Astrocyte of the spinal cord (primary cell): Measurements from ENCODE around the gene SIAH1.
A peak's percentile ranks its signal among the peaks of the same experiment; 100 is the strongest.

ENCODE experiments used
- DNase-seq: peaks from one replicate; pipeline ENCODE4 v3.0.0; 2011; ENCODE audit warnings: low read depth, low spot score
- H3K4me3 ChIP-seq: 2 replicates; pipeline ENCODE4 v1.5.1; 2011; ENCODE audit warnings: low read depth, mild to moderate bottlenecking, low read length, moderate library complexity
- in situ Hi-C: cut with HindIII; loops from 2 replicates; pipeline ENCODE4 v1.10.0; 2017; ENCODE audit warnings: low sequenced_read_pairs
- TF ChIP-seq, protein P1 (sequence below): IDR thresholded peaks from 2 replicates; pipeline ENCODE4 v1.5.1; 2012; ENCODE audit warnings: low read depth, mild to moderate bottlenecking, low read length, inconsistent platforms

Gene SIAH1

DNA sequence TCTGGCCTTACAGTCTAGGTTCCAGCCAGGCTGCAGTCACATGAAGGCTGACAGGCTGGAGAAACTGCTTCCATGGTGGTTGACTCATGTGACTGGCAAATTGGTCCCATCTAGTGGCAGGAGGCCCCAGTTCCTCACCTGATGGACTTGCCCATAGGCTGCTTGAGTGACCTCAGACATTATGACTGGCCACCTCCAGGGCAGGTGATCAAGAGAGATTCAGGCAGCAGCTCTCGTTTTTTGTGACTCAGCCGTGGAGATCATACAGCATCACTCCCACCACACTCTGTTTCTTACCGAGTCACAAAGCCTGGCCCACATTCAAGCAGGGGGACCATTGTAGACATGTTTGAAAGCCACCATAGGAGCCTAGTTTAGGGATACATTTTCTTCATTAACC lies 34.5 kb downstream of the SIAH1 start:
- in situ Hi-C loops: no loop called here
- DNase-seq: no peak
- no peak overlapping the region for H3K4me3 ChIP-seq
- TF ChIP-seq, protein P1, sequence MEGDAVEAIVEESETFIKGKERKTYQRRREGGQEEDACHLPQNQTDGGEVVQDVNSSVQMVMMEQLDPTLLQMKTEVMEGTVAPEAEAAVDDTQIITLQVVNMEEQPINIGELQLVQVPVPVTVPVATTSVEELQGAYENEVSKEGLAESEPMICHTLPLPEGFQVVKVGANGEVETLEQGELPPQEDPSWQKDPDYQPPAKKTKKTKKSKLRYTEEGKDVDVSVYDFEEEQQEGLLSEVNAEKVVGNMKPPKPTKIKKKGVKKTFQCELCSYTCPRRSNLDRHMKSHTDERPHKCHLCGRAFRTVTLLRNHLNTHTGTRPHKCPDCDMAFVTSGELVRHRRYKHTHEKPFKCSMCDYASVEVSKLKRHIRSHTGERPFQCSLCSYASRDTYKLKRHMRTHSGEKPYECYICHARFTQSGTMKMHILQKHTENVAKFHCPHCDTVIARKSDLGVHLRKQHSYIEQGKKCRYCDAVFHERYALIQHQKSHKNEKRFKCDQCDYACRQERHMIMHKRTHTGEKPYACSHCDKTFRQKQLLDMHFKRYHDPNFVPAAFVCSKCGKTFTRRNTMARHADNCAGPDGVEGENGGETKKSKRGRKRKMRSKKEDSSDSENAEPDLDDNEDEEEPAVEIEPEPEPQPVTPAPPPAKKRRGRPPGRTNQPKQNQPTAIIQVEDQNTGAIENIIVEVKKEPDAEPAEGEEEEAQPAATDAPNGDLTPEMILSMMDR: no peak

DNA sequence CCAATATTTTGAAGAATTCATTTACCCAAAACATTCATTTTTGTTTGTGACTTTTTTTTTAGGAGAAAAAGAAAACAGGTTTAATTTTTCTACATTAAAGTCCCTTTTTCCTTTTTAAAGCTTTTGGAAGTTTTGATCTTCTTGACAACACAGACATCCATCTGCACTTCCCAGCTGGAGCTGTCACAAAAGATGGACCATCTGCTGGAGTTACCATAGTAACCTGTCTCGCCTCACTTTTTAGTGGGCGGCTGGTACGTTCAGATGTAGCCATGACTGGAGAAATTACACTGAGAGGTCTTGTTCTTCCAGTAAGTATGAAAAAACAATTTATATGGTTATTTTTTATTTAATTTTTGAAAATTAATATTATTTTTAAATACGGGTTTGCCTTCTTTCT lies 37.2 kb downstream of the SIAH1 start:
- no peak for DNase-seq
- TF ChIP-seq, protein P1: no peak
- in situ Hi-C loops: no loop called here
- H3K4me3 ChIP-seq: no peak overlapping the region

DNA sequence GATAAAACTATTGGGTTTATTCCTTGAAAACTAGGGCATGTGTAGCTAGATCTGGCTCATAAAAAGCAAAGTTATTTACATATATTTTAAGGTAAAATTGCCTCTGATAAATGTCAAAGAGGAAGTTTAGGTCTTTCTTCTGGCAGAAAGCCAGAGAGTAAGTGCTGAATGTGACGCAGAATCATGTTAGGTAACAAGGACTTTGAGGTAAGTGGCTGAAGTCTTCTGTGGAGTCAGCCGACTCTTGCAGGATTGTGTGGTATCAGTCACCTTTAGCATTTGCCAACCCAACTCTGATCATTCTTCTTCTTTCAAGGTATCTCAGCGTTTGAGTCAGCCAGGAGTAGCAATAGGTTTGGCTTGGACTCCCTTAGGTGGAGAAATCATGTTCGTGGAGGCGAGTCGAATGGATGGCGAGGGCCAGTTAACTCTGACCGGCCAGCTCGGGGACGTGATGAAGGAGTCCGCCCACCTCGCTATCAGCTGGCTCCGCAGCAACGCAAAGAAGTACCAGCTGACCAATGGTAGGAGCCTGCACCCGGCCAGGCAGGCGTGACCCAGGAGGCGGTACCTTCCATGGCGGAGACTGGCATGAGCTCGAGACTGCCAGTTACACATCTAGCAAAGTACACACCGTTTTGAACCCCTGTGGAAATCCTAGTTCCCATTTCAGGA lies 37.9 kb downstream of the SIAH1 start:
- no peak overlapping the region for H3K4me3 ChIP-seq
- no peak for DNase-seq
- TF ChIP-seq, protein P1: no peak
- in situ Hi-C loops: no loop called here

DNA sequence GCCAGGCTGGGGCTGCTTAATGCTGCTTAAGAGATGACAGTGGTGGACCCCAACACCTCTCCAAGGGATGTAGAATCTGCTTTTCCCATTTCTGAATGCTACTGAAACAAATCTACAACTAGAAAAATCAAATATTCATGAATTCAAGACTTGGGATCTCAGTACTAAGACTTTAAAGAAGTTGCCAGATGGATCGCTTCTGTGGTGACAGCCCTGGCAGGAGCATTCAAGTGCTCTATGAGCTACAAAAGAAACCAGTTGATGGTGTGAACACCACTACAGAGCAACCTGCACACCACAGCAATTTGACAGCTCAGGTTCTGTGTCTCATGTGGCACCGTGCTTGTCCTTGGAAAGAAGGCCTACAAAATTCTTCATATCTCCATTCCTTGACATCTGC lies 42.6 kb downstream of the SIAH1 start:
- TF ChIP-seq, protein P1: no peak
- no peak overlapping the region for H3K4me3 ChIP-seq
- in situ Hi-C loops: no loop called here
- no peak for DNase-seq

DNA sequence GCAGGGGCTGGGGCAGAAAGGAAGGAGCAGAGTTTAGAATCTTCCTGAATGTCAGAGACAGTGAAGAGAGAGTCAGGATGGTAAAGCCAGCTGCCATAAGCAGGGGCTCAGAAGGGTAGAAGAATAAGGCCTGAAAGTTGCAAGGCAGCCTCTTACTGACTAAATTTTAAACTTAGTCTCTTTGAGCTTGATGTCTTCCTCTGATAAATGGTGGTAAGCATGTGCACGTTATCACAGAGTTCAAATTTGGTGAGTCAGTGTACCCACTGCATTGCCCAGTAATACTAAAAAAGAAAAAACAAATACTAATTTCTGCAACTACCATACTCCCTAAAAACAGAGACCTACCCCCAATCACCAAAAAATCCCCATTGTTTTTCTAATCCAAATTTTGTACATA lies 45.2 kb downstream of the SIAH1 start:
- in situ Hi-C loops: no loop called here
- H3K4me3 ChIP-seq: no peak overlapping the region
- DNase-seq: no peak
- TF ChIP-seq, protein P1: no peak

DNA sequence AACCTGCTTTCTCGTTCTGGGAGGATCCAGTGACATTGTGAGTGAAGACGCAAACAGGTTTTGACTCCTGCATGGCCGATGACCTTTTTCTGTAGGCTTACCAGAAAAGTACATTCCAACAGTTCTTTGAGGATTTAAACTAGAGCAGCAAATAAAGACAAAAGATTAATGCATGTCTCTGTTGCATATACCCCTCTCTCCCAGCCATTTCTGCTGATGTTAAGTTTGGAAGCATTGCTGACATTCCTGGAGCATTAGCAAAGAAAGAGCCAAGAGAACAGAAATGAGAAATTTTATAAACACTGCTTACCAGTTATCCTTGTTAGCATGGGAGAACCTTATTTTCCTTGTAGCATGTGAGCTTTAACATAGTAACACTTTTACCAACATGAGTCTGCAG lies 49.3 kb downstream of the SIAH1 start:
- DNase-seq: peak; percentile 71
- in situ Hi-C loops: no loop called here
- H3K4me3 ChIP-seq: no peak overlapping the region
- TF ChIP-seq, protein P1: no peak
